GM18951 (cell line): ENCODE data around the gene C16orf54.

Experiments used
- POLR2A ChIP-seq: IDR thresholded peaks from 4 replicates; pipeline ENCODE4 v1.6.1; 2011; ENCODE audit warnings: mild to moderate bottlenecking; ENCODE audit not compliant: insufficient read length, insufficient read depth; ENCODE audit errors: extremely low read depth
- in situ Hi-C: fragments of 300-500 bp; cut with MboI; formaldehyde crosslinking; loops from one replicate; pipeline ENCODE4 v1.12.0; 2022; ENCODE audit warnings: low sequenced_read_pairs, mixed read lengths, inconsistent platforms; ENCODE audit not compliant: unreplicated experiment

Gene C16orf54

GRCh38 chr16:29699324-29700219 is 46.2 kb downstream of the C16orf54 start:
- in situ Hi-C loops = loop anchor here (25.0 kb wide), 1 partner anchor 313 kb away; the partner anchor contains the start of genes C16orf92 and DOC2A
- no peak for TF ChIP-seq POLR2A

- in situ Hi-C loops = loop anchor here (25.0 kb wide), 1 partner anchor 314 kb away; the partner anchor contains the start of genes C16orf92 and DOC2A
- TF ChIP-seq POLR2A = no peak
These were observed 47.1 kb downstream of the C16orf54 start for GRCh38 chr16:29698484-29699323.

GRCh38 chr16:29698042-29698441 is 47.7 kb downstream of the C16orf54 start:
- in situ Hi-C loops = loop anchor here (25.0 kb wide), 1 partner anchor 314 kb away; the partner anchor contains the start of genes C16orf92 and DOC2A
- no peak for TF ChIP-seq POLR2A

GRCh38 chr16:29697391-29697790 is 48.4 kb downstream of the C16orf54 start:
- in situ Hi-C loops = loop anchor here (25.0 kb wide), 1 partner anchor 315 kb away; the partner anchor contains the start of genes C16orf92 and DOC2A

GRCh38 chr16:29696881-29697331 is 48.9 kb downstream of the C16orf54 start:
- TF ChIP-seq POLR2A = no peak
- in situ Hi-C loops = loop anchor here (25.0 kb wide), 1 partner anchor 315 kb away; the partner anchor contains the start of genes C16orf92 and DOC2A

More at GRCh38 chr16:29697391-29697790, 48.4 kb downstream of the C16orf54 start:
- no peak for TF ChIP-seq POLR2A

- in situ Hi-C loops = loop anchor here (25.0 kb wide), 1 partner anchor 317 kb away; the partner anchor contains the start of genes C16orf92 and DOC2A
These were observed 50.1 kb downstream of the C16orf54 start for GRCh38 chr16:29695675-29696074.

- TF ChIP-seq POLR2A = no peak
These were observed 51.2 kb downstream of the C16orf54 start for GRCh38 chr16:29694384-29695195.

GRCh38 chr16:29692606-29693005 is 53.2 kb downstream of the C16orf54 start:
- in situ Hi-C loops = loop anchor here (25.0 kb wide), 1 partner anchor 320 kb away; the partner anchor contains the start of genes C16orf92 and DOC2A

More at GRCh38 chr16:29694384-29695195, 51.2 kb downstream of the C16orf54 start:
- in situ Hi-C loops = loop anchor here (25.0 kb wide), 1 partner anchor 318 kb away; the partner anchor contains the start of genes C16orf92 and DOC2A
